Daoy (cell line): ENCODE data around the gene SUPT6H. TPM values are rescaled to one million over a fixed set of nuclear protein-coding genes. Genes with fewer than 3 reads are reported as not detected.

Experiments used
- DNase-seq: peaks from one replicate; pipeline ENCODE4 v3.0.0-alpha.2; 2015; ENCODE audit warnings: low read depth
- total RNA-seq: library from RNA; depleted of rRNA; stranded (reverse); fragments of >200 nt; shearing (Covaris generic); gene quantifications from 2 replicates; pipeline ENCODE4 v1.2.3, GENCODE V29; 2014

SUPT6H gene
- total RNA-seq, 1 experiment from 2014 or later = 38.2 TPM

GRCh38 chr17:28737316-28737715 lies 75.3 kb downstream of the SUPT6H start:
- DNase-seq = no peak

- no peak for DNase-seq
These were observed 76.0 kb downstream of the SUPT6H start for GRCh38 chr17:28737770-28738679.

- no peak for DNase-seq
These were observed 76.8 kb downstream of the SUPT6H start for GRCh38 chr17:28738680-28739384.

GRCh38 chr17:28740406-28741357 lies 78.7 kb downstream of the SUPT6H start:
- DNase-seq = no peak

- DNase-seq = no peak
These were observed 79.6 kb downstream of the SUPT6H start for GRCh38 chr17:28741358-28742349.

GRCh38 chr17:28743243-28744103 lies 81.5 kb downstream of the SUPT6H start, which contains the start of gene TRAF4:
TRAF4 (plus strand) TSS chr17:28744011; CDS start chr17:28744113, 102 bp downstream.
- peak; percentile 90 for DNase-seq

- peak; percentile 63 for DNase-seq
These were observed 82.3 kb downstream of the SUPT6H start for GRCh38 chr17:28744104-28744971.

GRCh38 chr17:28744972-28745785 lies 83.2 kb downstream of the SUPT6H start:
- DNase-seq = peak; percentile 69

- peak; percentile 45 for DNase-seq
These were observed 83.9 kb downstream of the SUPT6H start for GRCh38 chr17:28745786-28746411.

GRCh38 chr17:28746611-28747050 lies 84.6 kb downstream of the SUPT6H start:
- DNase-seq = no peak

- DNase-seq = no peak
These were observed 85.2 kb downstream of the SUPT6H start for GRCh38 chr17:28747051-28747691.

- DNase-seq = no peak
These were observed 86.1 kb downstream of the SUPT6H start for GRCh38 chr17:28747801-28748750.

GRCh38 chr17:28748852-28749515 lies 87.0 kb downstream of the SUPT6H start:
- no peak for DNase-seq

- DNase-seq = no peak
These were observed 87.6 kb downstream of the SUPT6H start for GRCh38 chr17:28749516-28750177.
